ENCODE measurements around the gene KCNC1. TPM values are rescaled to one million over a fixed set of nuclear protein-coding genes. Genes with fewer than 3 reads are reported as not detected.

KCNC1 gene
- total and polyA plus RNA-seq, 9 of the 15 experiments (the other 6 are each of a cell fraction or from before 2014, with no cell fraction given), result 0.05 to 0.08 TPM; not detected in 7

GRCh38 chr11:17703951-17704350, 30.6 kb upstream of the KCNC1 start:
- Histone ChIP-seq H4K20me1 (replicated peaks; ENCODE audit: control insufficient read depth, insufficient read depth, low read length) (no peaks in the 10 kb centered on the region), H3K36me3 (ENCODE audit: control insufficient read depth, insufficient read depth, low read length) (no peaks in the 10 kb centered on the region), H3K27me3 (ENCODE audit: control insufficient read depth in 2 of 2, insufficient read depth in 2 of 2, low read length in 2 of 2) (no peaks in the 10 kb centered on the region), H3K9me3 (replicated peaks; ENCODE audit: control insufficient read depth, insufficient read depth, low read depth, low read length) (no peaks in the 10 kb centered on the region), H3K27ac (ENCODE audit: extremely low read depth, low read depth, low read length) (no peak overlapping the region), H3K79me2 (ENCODE audit: control insufficient read depth, insufficient read depth, low read length) (no peaks in the 10 kb centered on the region), H3K9me1 (ENCODE audit: control insufficient read depth, insufficient read depth, low read length) (no peaks in the 10 kb centered on the region), H2AFZ (ENCODE audit: low read depth, low read length) (peak overlapping the region; percentile 34; the same call in 1 of the 2 replicates), H3K4me2 (ENCODE audit: insufficient read depth, low read length) (no peak overlapping the region), H3K9ac (ENCODE audit: insufficient read depth in 1 of 2, low read depth in 2 of 2, low read length in 2 of 2) (no peak overlapping the region), H3K4me1 (replicated peaks in 1 of 2; ENCODE audit: control insufficient read depth in 2 of 2, insufficient read depth in 2 of 2, low read length in 2 of 2) (peaks cover 2 to 10% of the 10 kb centered on the region in 2 experiments; a peak in 4 of 5 replicates), H3K4me3 (no peak overlapping the region)
- peak; percentile 52 to 68 (median 62) for DNase-seq (ENCODE audit: extremely low read depth in 1 of 4, low spot score in 3 of 4)
- CTCF ChIA-PET (ENCODE audit: low intra/inter-chr PET ratio), result no interaction called here
- ATAC-seq, result peak; percentile 95
- 8% methylated on average over 2 of the region's 2 CpGs for WGBS (ENCODE audit: insufficient coverage, low coverage, missing lambda C conversion rate)
- POLR2A ChIA-PET, result interaction anchor here (0.7 kb wide), 1 partner anchor 209 kb away, joined by 3 read pairs; no protein-coding TSS in a partner anchor
- BruUV-seq (replicated peaks), result no TSS peak
- in situ Hi-C loops (cut with MboI), result no loop called here
- FAIRE-seq, result peak; percentile 92
- intact Hi-C loops (cut with micrococcal nuclease), result no loop called here
- no peak for TF ChIP-seq ADNP (tag; IDR thresholded peaks at IDR 0.05)
- TF ChIP-seq ZNF143 (CRISPR knock-in tag; IDR thresholded peaks at IDR 0.05), result peak; percentile 85
- TF ChIP-seq, protein P1, sequence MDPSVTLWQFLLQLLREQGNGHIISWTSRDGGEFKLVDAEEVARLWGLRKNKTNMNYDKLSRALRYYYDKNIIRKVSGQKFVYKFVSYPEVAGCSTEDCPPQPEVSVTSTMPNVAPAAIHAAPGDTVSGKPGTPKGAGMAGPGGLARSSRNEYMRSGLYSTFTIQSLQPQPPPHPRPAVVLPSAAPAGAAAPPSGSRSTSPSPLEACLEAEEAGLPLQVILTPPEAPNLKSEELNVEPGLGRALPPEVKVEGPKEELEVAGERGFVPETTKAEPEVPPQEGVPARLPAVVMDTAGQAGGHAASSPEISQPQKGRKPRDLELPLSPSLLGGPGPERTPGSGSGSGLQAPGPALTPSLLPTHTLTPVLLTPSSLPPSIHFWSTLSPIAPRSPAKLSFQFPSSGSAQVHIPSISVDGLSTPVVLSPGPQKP (CRISPR knock-in tag; IDR thresholded peaks at IDR 0.05), result no peak
- TF ChIP-seq, protein P2, sequence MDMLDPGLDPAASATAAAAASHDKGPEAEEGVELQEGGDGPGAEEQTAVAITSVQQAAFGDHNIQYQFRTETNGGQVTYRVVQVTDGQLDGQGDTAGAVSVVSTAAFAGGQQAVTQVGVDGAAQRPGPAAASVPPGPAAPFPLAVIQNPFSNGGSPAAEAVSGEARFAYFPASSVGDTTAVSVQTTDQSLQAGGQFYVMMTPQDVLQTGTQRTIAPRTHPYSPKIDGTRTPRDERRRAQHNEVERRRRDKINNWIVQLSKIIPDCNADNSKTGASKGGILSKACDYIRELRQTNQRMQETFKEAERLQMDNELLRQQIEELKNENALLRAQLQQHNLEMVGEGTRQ (CRISPR knock-in tag; IDR thresholded peaks at IDR 0.05), result peak; percentile 90
- TF ChIP-seq SAP30 (IDR thresholded peaks at IDR 0.05; ENCODE audit: borderline replicate concordance, insufficient read depth, low read depth, low read length, poor library complexity, severe bottlenecking), result no peak
- TF ChIP-seq, protein P3, sequence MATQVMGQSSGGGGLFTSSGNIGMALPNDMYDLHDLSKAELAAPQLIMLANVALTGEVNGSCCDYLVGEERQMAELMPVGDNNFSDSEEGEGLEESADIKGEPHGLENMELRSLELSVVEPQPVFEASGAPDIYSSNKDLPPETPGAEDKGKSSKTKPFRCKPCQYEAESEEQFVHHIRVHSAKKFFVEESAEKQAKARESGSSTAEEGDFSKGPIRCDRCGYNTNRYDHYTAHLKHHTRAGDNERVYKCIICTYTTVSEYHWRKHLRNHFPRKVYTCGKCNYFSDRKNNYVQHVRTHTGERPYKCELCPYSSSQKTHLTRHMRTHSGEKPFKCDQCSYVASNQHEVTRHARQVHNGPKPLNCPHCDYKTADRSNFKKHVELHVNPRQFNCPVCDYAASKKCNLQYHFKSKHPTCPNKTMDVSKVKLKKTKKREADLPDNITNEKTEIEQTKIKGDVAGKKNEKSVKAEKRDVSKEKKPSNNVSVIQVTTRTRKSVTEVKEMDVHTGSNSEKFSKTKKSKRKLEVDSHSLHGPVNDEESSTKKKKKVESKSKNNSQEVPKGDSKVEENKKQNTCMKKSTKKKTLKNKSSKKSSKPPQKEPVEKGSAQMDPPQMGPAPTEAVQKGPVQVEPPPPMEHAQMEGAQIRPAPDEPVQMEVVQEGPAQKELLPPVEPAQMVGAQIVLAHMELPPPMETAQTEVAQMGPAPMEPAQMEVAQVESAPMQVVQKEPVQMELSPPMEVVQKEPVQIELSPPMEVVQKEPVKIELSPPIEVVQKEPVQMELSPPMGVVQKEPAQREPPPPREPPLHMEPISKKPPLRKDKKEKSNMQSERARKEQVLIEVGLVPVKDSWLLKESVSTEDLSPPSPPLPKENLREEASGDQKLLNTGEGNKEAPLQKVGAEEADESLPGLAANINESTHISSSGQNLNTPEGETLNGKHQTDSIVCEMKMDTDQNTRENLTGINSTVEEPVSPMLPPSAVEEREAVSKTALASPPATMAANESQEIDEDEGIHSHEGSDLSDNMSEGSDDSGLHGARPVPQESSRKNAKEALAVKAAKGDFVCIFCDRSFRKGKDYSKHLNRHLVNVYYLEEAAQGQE (IDR thresholded peaks at IDR 0.05; ENCODE audit: borderline replicate concordance), result peak; percentile 33; the same call in 1 of the 2 replicates
- TF ChIP-seq, protein P3 (CRISPR knock-in tag; IDR thresholded peaks at IDR 0.05; ENCODE audit: low read depth), result no peak
- TF ChIP-seq KDM5B (IDR thresholded peaks at IDR 0.05; ENCODE audit: insufficient replicate concordance, low read depth, low read length), result no peak
- TF ChIP-seq, protein P4, sequence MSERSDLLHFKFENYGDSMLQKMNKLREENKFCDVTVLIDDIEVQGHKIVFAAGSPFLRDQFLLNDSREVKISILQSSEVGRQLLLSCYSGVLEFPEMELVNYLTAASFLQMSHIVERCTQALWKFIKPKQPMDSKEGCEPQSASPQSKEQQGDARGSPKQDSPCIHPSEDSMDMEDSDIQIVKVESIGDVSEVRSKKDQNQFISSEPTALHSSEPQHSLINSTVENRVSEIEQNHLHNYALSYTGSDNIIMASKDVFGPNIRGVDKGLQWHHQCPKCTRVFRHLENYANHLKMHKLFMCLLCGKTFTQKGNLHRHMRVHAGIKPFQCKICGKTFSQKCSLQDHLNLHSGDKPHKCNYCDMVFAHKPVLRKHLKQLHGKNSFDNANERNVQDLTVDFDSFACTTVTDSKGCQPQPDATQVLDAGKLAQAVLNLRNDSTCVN (CRISPR knock-in tag; IDR thresholded peaks at IDR 0.05), result no peak
- no peak for TF ChIP-seq ATF1 (CRISPR knock-in tag; IDR thresholded peaks at IDR 0.05)
- TF ChIP-seq ATF1 (tag; IDR thresholded peaks at IDR 0.05), result 0 out of 2 replicates have a peak, but pooled peaks have one; percentile 10

All from K562 (cell line).